Activated CD4-positive, alpha-beta memory T cell treated with anti-CD3 and anti-CD28 coated beads, Interleukin-2, amount 10 ng/mL, durations not matched to agents 7 days and 5 days (primary cell): Measurements from ENCODE around the gene RPS6KA3. TPM values are rescaled to one million over a fixed set of nuclear protein-coding genes. Genes with fewer than 3 reads are reported as not detected.
"Not testable (repeated sequence)": the region's sequence is repeated elsewhere in the genome, so short reads cannot be mapped to it uniquely, and the experiment has no call there.

ENCODE experiments used
- CTCF ChIA-PET: fragments of 350-600 bp; sonication (Branson Sonifier 250); formaldehyde crosslinking; loops from one replicate; lab custom pipeline; 2021; ENCODE audit warnings: antibody characterized with exemption, inconsistent platforms; lab: Charles Lee
- POLR2A ChIA-PET: fragments of 350-600 bp; sonication (Branson Sonifier 250); formaldehyde crosslinking; loops from one replicate; lab custom pipeline; 2021; ENCODE audit warnings: antibody characterized with exemption; lab: Charles Lee
- DNase-seq: peaks from one replicate; pipeline ENCODE4 v3.0.0-alpha.2; 2020
- H3K27ac Mint-ChIP-seq: one replicate; pipeline ENCODE4 v1.8.0; 2021; ENCODE audit warnings: mild to moderate bottlenecking, mixed read lengths
- H3K27me3 Mint-ChIP-seq: one replicate; pipeline ENCODE4 v1.8.0; 2021; ENCODE audit warnings: mixed read lengths
- H3K36me3 Mint-ChIP-seq: one replicate; pipeline ENCODE4 v1.8.0; 2021; ENCODE audit warnings: low read depth, mixed read lengths
- H3K4me1 Mint-ChIP-seq: one replicate; pipeline ENCODE4 v1.8.0; 2021; ENCODE audit warnings: mixed read lengths
- H3K4me3 Mint-ChIP-seq: one replicate; pipeline ENCODE4 v1.8.0; 2021; ENCODE audit warnings: mild to moderate bottlenecking, mixed read lengths
- H3K9me3 Mint-ChIP-seq: one replicate; pipeline ENCODE4 v1.8.0; 2021; ENCODE audit warnings: mixed read lengths
- total RNA-seq, 2 experiments: library from RNA; stranded (reverse); gene quantifications; one replicate each; pipeline ENCODE4 v1.2.3, GENCODE V29; 2021

Gene RPS6KA3
- total RNA-seq, 2 experiments from 2014 or later = 76.6 to 78.0 TPM

DNA sequence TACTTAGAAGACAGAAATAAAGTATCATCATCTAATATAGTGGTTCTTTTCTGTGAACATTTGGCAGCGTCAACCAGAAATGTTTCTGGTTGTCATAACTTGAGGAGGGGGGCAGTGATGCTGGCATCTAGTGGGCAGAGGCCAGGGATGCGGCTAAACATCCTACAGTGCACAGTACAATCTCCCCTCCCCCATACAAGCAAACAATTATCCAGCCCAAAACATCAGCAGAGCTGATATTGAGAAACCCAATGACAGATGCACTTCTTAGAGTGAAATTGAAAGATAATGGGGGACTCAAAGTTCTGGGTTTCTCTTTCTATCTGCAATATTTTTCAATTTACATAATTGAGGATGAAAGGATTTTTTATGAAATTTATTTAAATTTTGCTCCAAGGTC, 123.1 kb downstream of the RPS6KA3 start:
- Mint-ChIP-seq H3K9me3 (no peaks in the 10 kb centered on the region), H3K27ac (no peak overlapping the region), H3K4me1 (peaks cover 37% of the 10 kb centered on the region), H3K36me3 (peaks cover 13% of the 10 kb centered on the region), H3K4me3 (no peak overlapping the region), H3K27me3 (no peaks in the 10 kb centered on the region)
- ChIA-PET CTCF (no interaction called here), POLR2A (no interaction called here)
- DNase-seq = no peak

DNA sequence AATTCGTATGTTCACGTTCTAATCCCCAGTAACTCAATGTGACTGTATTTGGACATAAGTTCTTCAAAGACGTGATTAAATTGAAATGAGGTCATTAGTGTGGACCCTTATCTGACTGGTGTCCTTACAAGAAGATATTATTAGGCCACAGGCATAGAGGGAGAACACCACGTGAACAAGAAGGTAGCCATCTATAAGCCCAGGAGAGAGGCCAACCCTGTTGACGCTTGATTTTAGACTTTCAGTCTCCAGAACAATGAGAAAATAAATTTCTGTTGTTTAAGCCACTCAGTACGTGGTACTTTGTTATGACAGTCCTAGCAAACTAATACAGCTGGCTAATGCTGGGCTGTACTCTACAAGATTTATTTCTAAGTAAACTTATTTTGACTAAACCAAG, 123.6 kb downstream of the RPS6KA3 start:
- ChIA-PET CTCF (no interaction called here), POLR2A (interaction anchor here (2.0 kb wide), 1 partner anchor 13 kb away, joined by 6 read pairs; no protein-coding TSS in a partner anchor)
- Mint-ChIP-seq H3K36me3 (peaks cover 11% of the 10 kb centered on the region), H3K27ac (peak overlapping the region; percentile 47), H3K27me3 (no peaks in the 10 kb centered on the region), H3K4me3 (peak overlapping the region; percentile 39), H3K9me3 (no peaks in the 10 kb centered on the region), H3K4me1 (peaks cover 37% of the 10 kb centered on the region)
- no peak for DNase-seq

DNA sequence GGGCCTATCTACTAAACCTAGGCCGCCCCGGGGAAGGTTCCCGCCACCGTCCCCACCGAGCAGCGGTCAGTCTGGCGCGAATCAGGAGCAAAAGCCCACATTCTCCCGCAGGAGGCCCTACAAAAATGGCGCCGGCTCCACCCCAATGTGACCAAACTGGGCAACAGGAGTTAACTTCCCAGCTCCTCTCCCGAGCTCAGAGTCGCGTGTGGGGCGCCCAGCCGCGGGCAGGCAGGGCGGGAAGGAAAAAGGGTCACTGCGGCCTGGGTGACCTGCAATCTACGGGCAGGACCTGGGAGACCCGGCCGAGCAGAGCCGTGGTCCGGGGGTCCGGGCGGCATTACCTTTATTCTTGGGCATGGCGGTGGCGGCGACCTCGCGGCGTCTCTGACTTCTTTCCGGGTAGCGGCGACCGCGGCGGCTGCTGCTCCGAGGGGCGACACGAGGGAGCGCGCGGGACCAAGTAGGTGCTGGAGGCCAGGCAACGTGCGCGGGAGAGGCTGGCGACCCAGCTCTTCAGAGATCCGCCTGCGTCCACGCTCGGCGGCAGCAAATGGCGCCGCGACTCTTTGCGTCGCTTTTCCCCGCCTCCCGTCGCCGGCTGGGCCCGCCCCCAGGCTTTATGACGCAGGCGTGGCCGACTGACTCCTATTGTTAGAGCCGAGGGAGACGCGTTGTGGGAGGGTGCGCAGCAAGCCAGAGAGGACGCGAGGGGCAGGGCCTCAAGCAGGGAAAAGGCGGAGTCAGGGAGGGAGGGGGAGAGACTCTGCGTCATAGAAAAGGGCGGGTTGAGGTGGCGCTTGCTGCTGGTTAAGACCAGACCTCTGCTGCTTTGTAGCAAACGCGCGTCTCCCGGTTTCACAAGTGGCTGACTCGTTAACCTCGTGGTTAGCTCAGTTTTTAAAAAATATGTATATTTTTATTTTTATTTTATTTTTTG, 125.2 kb downstream of the RPS6KA3 start, which contains the start of gene EIF1AX:
EIF1AX (minus strand) TSS at position 558 of the 940 bp plus-strand sequence; CDS start at position 360, 198 bp downstream.
- Mint-ChIP-seq H3K27ac (peak within 1 kb of the TSS; percentile 81), H3K27me3 (no peaks in the 10 kb centered on the region), H3K4me1 (peaks cover 37% of the 10 kb centered on the region), H3K4me3 (peak within 1 kb of the TSS; percentile 83), H3K36me3 (peaks cover 16% of the 10 kb centered on the region), H3K9me3 (no peaks in the 10 kb centered on the region)
- POLR2A ChIA-PET = interaction anchor here (0.9 to 2.0 kb wide), 11 partner anchors 10 to 1787 kb away, joined by 3 to 6 read pairs (median 3); partner anchors contain the start of genes RPS6KA3 and SCML2
- CTCF ChIA-PET = interaction anchor here (1.0 to 1.1 kb wide), 2 partner anchors 236 to 796 kb away, joined by 4 to 5 read pairs; no protein-coding TSS in a partner anchor
- DNase-seq = peak; percentile 96

DNA sequence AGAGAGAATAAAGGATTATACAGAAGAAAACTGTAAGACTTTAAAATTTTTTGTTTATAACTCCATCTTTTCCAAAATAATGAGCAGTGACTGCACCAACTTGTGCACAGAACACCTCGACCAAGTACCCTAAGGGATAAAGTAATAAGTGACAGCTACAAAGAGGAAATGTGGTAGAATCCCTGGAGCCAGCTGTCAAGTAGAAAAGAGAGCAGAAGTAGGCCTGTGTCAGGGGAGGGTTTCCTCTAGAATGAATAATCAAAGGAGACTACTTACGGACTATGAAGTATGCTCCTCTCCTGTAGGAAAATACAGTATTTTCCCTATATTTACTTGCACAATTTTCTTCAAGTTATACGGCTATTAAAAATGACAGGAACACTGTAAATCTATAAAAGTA, 126.3 kb downstream of the RPS6KA3 start:
- Mint-ChIP-seq H3K27me3 (no peaks in the 10 kb centered on the region), H3K4me3 (peak overlapping the region; percentile 83), H3K27ac (no peak overlapping the region), H3K9me3 (no peaks in the 10 kb centered on the region), H3K36me3 (peaks cover 27% of the 10 kb centered on the region), H3K4me1 (peaks cover 47% of the 10 kb centered on the region)
- DNase-seq = no peak
- CTCF ChIA-PET = interaction anchor here (0.5 to 1.1 kb wide), 3 partner anchors 235 to 795 kb away, joined by 4 to 5 read pairs (median 5); no protein-coding TSS in a partner anchor
- POLR2A ChIA-PET = interaction anchor here (1.3 to 2.4 kb wide), 3 partner anchors 10 to 375 kb away, joined by 3 to 5 read pairs (median 5); no protein-coding TSS in a partner anchor

DNA sequence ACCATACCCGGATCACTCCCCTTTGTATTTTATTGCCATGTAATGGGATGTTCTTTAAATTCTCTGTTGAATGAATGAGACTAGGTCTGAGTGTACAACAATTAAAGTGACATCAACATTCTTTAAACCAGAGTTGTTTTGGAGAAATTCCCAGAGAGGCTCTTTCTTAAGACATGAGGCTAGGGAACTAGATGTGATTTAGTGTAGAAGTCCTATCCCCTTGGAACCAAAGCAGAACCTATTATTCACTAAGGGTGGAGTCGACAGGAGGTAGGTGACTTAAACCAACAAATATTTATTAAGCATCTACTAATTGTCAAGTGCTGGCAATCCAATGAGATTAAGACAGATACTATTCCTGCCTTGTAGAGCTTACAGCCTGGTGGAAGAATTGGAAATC, 126.7 kb downstream of the RPS6KA3 start:
- H3K9me3 Mint-ChIP-seq = no peaks in the 10 kb centered on the region
- peak overlapping the region; percentile 14 for H3K27ac Mint-ChIP-seq
- CTCF ChIA-PET = no interaction called here
- POLR2A ChIA-PET = interaction anchor here (0.7 to 2.4 kb wide), 2 partner anchors 10 to 19 kb away, joined by 3 to 5 read pairs; no protein-coding TSS in a partner anchor
- H3K4me3 Mint-ChIP-seq = peak overlapping the region; percentile 83
- peaks cover 47% of the 10 kb centered on the region for H3K4me1 Mint-ChIP-seq
- H3K27me3 Mint-ChIP-seq = no peaks in the 10 kb centered on the region
- no peak for DNase-seq
- peaks cover 30% of the 10 kb centered on the region for H3K36me3 Mint-ChIP-seq

DNA sequence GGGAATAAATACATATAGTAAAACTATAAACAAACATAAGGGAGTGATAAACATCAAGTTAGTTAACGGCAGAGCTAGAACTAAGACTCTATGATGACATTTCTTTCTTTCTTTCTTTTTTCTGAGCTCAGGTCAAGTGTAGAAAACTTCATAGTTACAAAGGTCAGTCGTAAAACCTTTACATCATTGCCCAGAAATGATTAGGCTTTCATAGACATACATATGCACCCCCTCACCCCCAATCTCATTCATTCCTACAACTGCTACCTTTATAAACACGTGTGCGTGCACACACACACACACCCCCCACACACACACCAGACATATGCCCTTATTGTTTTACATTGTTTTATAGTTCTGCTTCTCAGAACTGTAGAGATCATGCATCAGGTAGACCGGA, 130.8 kb downstream of the RPS6KA3 start:
- H3K4me3 Mint-ChIP-seq = no peak overlapping the region
- POLR2A ChIA-PET = no interaction called here
- H3K27me3 Mint-ChIP-seq = no peaks in the 10 kb centered on the region
- peaks cover 33% of the 10 kb centered on the region for H3K36me3 Mint-ChIP-seq
- no peaks in the 10 kb centered on the region for H3K9me3 Mint-ChIP-seq
- CTCF ChIA-PET = no interaction called here
- peaks cover 33% of the 10 kb centered on the region for H3K4me1 Mint-ChIP-seq
- no peak for DNase-seq
- no peak overlapping the region for H3K27ac Mint-ChIP-seq

DNA sequence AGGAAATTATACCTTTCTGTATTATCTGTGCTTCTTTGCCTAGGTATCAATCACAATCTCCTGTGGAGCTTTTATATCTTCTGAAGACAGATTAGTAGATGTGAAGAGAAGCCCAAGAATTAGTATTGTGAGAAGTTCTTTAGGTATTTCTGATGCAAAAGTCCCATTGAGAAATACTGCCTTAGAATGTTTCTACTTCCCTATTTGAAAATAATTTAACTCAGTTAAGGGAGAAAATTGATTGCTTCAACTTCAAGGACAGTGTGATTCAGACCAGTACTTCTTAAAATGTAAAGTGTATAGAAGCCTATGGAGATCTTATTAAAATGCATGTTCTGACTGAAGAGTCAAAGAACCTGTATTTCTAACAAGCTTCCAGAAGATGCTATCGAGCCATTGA, 134.0 kb downstream of the RPS6KA3 start:
- CTCF ChIA-PET = interaction anchor here (1.2 kb wide), 1 partner anchor 228 kb away, joined by 4 read pairs; no protein-coding TSS in a partner anchor
- H3K4me1 Mint-ChIP-seq = peaks cover 16% of the 10 kb centered on the region
- no peaks in the 10 kb centered on the region for H3K9me3 Mint-ChIP-seq
- no peak overlapping the region for H3K4me3 Mint-ChIP-seq
- DNase-seq = no peak
- peaks cover 35% of the 10 kb centered on the region for H3K36me3 Mint-ChIP-seq
- POLR2A ChIA-PET = interaction anchor here (1.2 kb wide), 1 partner anchor 9 kb away, joined by 5 read pairs; the partner anchor contains the start of gene EIF1AX
- no peak overlapping the region for H3K27ac Mint-ChIP-seq
- no peaks in the 10 kb centered on the region for H3K27me3 Mint-ChIP-seq

DNA sequence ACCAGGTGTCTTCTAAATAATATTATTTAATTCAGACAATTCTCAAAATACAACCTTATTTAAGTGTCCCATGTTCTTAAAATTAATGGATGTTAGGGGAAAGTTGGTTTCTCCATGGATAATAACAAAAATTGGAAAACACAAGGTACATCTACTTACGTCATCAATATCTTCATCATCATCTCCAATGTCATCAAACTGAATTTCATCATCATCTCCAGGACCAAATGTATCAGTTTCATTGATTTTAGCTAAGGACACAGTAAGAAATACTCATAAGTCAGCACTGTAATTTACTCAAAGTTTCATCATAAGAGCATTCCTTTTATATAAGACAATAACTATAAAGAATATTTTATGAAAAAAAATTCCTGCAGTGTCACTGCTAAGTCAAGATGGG, 136.4 kb downstream of the RPS6KA3 start:
- no peak overlapping the region for H3K27ac Mint-ChIP-seq
- H3K9me3 Mint-ChIP-seq = no peaks in the 10 kb centered on the region
- CTCF ChIA-PET = no interaction called here
- H3K27me3 Mint-ChIP-seq = no peaks in the 10 kb centered on the region
- DNase-seq = no peak
- H3K4me1 Mint-ChIP-seq = no peaks in the 10 kb centered on the region
- H3K36me3 Mint-ChIP-seq = peaks cover 18% of the 10 kb centered on the region
- POLR2A ChIA-PET = interaction anchor here (1.7 kb wide), 1 partner anchor 9 kb away, joined by 5 read pairs; no protein-coding TSS in a partner anchor
- H3K4me3 Mint-ChIP-seq = no peak overlapping the region

DNA sequence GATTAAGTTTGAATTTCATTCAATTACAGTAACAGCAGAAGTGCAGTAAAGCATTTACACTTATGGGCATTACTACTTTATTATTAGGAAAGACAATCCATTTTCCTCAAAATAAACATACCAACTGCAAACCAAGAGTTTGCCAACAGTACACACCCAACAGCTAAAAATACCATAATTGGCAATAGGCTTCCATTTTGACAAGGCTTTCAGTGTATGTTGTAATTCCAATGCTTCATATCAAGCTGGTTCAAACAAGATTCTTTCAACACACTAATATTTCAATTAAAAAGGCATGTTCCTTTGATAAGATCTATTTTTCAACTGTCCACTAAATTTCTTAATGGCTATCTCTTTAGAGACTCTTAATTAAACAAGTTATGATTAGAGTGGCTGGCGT, 137.2 kb downstream of the RPS6KA3 start:
- H3K4me1 Mint-ChIP-seq = no peaks in the 10 kb centered on the region
- H3K27ac Mint-ChIP-seq = no peak overlapping the region
- CTCF ChIA-PET = no interaction called here
- no peaks in the 10 kb centered on the region for H3K9me3 Mint-ChIP-seq
- H3K36me3 Mint-ChIP-seq = peaks cover 17% of the 10 kb centered on the region
- POLR2A ChIA-PET = interaction anchor here (1.7 kb wide), 1 partner anchor 10 kb away, joined by 5 read pairs; no protein-coding TSS in a partner anchor
- no peak overlapping the region for H3K4me3 Mint-ChIP-seq
- DNase-seq = no peak
- H3K27me3 Mint-ChIP-seq = no peaks in the 10 kb centered on the region

DNA sequence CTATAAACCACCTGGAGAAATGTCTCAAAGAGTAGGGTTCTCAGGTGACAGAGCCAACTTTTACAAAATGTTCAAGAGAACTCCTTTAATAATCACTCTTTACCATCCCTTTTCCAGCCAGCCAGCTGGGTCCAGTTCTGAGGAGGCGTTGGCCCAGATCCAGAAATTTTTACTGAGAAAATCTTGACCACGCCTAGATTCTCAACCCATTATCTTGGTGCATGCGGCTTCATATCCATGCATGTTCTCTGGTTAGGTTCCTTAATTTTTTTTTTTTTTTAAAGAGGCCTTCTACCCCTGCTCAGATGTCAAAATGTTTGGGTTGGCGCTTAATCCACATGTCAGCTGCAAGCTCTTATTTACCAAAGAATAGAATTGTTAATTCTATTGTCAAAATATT, 138.0 kb downstream of the RPS6KA3 start:
- CTCF ChIA-PET = interaction anchor here (0.6 kb wide), 1 partner anchor 9 kb away, joined by 3 read pairs; no protein-coding TSS in a partner anchor
- no peak for DNase-seq
- no peaks in the 10 kb centered on the region for H3K9me3 Mint-ChIP-seq
- no peak overlapping the region for H3K4me3 Mint-ChIP-seq
- H3K4me1 Mint-ChIP-seq = no peaks in the 10 kb centered on the region
- H3K27ac Mint-ChIP-seq = no peak overlapping the region
- no peaks in the 10 kb centered on the region for H3K27me3 Mint-ChIP-seq
- H3K36me3 Mint-ChIP-seq = peaks cover 17% of the 10 kb centered on the region
- POLR2A ChIA-PET = interaction anchor here (0.8 kb wide), 1 partner anchor 13 kb away, joined by 3 read pairs; the partner anchor contains the start of gene EIF1AX

DNA sequence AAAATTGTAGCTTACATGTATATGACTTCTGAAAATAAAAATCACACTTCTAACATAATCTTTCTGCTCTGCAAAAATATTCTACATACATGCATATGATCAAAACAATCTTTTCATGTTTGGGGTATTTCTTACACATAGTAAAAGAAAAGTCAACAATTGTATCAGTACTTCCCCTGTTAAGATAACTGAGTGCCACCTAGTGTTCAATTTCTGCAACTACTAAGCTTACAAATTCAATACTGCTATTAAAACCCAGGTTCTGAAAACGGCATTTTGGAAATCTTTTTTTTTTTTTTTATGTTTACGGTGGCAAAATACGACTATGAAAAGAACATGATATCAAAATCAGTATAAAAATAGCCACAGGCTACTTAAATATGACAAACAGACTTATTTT, 139.3 kb downstream of the RPS6KA3 start:
- H3K27me3 Mint-ChIP-seq, CTCF ChIA-PET, DNase-seq, POLR2A ChIA-PET, H3K9me3 Mint-ChIP-seq, H3K4me3 Mint-ChIP-seq, H3K4me1 Mint-ChIP-seq, H3K27ac Mint-ChIP-seq: not testable (repeated sequence)
- peaks cover 17% of the 10 kb centered on the region for H3K36me3 Mint-ChIP-seq

DNA sequence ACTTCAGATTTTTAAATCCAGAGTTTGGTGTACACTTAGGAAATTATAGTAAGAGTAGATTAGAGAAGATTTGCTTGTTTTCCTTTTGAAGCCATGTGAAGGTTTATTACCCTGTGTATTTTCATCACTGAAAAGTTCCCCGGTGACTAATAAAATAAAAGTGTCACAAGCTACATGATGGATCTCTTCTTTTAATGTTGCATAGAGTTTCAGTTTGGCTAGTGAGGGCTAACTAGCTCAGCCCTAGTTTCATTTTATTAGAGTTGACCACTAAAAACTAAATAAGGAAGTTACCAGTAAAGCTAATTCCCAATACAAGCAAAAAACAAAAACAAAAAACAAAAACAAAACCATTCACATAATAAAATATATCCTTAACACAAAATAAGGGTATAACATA, 139.9 kb downstream of the RPS6KA3 start:
- H3K4me1 Mint-ChIP-seq, H3K27me3 Mint-ChIP-seq, H3K4me3 Mint-ChIP-seq, H3K27ac Mint-ChIP-seq, CTCF ChIA-PET, POLR2A ChIA-PET, DNase-seq, H3K9me3 Mint-ChIP-seq: not testable (repeated sequence)
- H3K36me3 Mint-ChIP-seq = peaks cover 16% of the 10 kb centered on the region

DNA sequence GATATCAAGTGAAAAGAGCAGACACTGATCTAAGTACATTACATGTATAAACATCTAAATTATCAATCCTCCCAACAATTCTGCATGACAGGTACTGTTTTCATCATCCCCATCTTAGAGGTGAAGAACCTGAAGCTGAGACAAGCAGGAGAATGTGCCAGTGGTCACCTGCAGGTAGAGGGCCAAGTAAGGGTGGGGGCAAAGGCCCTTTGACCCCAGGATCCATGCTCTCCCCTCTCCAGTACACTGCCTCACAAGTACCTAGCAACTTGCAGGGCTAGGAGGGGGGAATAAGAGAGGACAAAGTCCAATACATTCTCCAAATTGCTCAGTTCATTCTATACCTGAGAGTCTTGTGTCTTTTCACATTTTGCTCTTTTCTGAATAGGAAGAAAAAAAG, 141.7 kb downstream of the RPS6KA3 start:
- no peaks in the 10 kb centered on the region for H3K9me3 Mint-ChIP-seq
- H3K4me1 Mint-ChIP-seq = no peaks in the 10 kb centered on the region
- no peak for DNase-seq
- CTCF ChIA-PET = no interaction called here
- H3K27me3 Mint-ChIP-seq = no peaks in the 10 kb centered on the region
- POLR2A ChIA-PET = no interaction called here
- no peak overlapping the region for H3K27ac Mint-ChIP-seq
- no peak overlapping the region for H3K4me3 Mint-ChIP-seq
- peaks cover 8% of the 10 kb centered on the region for H3K36me3 Mint-ChIP-seq
